ENCODE data around the gene TFDP2.
"Not testable (repeated sequence)": the region's sequence is repeated elsewhere in the genome, so short reads cannot be mapped to it uniquely, and the experiment has no call there.

TFDP2 gene

DNA sequence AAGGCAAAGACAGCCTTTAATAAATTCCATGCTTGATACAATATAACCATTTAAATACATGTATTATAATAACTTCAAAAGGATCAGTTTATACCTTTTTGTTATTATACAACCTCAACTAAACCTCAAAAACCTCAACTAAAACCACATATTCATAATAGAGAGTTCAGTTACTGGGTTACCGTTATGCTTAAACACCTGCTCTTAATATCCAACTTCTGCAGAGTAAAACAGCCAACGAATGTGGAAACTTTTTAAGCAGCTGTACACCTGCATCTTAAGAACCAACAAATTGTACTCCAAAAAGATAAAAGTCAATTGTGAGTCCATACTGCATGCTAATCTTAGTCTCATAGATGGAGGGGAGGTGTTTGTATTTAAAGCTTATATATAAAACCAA is 53.5 kb downstream of the TFDP2 start:
- in situ Hi-C loops (cut with MboI; ENCODE audit: low sequenced_read_pairs, unreplicated experiment): no loop called here
- DNase-seq (ENCODE audit: low spot score): no peak
- TF ChIP-seq, protein P1, sequence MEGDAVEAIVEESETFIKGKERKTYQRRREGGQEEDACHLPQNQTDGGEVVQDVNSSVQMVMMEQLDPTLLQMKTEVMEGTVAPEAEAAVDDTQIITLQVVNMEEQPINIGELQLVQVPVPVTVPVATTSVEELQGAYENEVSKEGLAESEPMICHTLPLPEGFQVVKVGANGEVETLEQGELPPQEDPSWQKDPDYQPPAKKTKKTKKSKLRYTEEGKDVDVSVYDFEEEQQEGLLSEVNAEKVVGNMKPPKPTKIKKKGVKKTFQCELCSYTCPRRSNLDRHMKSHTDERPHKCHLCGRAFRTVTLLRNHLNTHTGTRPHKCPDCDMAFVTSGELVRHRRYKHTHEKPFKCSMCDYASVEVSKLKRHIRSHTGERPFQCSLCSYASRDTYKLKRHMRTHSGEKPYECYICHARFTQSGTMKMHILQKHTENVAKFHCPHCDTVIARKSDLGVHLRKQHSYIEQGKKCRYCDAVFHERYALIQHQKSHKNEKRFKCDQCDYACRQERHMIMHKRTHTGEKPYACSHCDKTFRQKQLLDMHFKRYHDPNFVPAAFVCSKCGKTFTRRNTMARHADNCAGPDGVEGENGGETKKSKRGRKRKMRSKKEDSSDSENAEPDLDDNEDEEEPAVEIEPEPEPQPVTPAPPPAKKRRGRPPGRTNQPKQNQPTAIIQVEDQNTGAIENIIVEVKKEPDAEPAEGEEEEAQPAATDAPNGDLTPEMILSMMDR (IDR thresholded peaks at IDR 0.05; ENCODE audit: borderline replicate concordance, control extremely low read depth, extremely low read depth, insufficient read depth, missing control alignments): no peak

DNA sequence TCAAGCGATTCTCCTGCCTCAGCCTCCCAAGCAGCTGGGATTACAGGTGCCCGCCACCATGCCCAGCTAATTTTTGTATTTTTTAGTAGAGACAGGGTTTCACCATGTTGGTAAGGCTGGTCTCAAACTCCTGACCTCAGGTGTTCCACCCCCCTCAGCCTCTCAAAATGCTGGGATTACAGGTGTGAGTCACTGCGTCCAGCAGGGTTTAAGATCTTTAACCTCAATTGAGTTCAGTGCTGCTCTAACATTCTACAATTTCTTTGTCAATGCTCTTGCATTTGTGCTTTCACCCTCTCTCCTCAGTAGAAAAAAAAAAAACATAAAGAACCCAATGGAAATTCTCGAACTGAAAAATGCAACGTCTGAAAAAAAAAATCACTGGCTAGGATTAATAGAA is 60.4 kb downstream of the TFDP2 start:
- DNase-seq (ENCODE audit: low spot score); in situ Hi-C loops (cut with MboI; ENCODE audit: low sequenced_read_pairs, unreplicated experiment): not testable (repeated sequence)

DNA sequence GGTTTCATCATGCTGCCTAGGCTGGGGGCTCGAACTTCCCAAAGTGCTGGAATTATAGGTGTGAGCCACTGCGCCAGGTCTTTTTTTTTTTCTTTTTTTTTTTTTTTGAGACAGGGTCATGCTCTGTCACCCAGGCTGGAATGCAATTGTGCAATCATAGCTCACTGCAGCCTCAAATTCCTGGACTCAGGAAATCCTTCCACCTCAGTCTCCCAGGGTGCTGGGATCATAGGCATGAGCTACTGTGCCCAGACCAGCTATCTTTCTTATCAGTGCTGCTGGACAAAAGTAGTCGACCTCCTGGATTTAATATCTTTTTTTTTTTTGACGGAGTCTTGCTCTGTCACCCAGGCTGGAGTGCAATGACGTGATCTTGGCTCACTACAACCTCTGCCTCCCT is 60.8 kb downstream of the TFDP2 start:
- DNase-seq (ENCODE audit: low spot score): no peak
- TF ChIP-seq, protein P1 (IDR thresholded peaks at IDR 0.05; ENCODE audit: borderline replicate concordance, control extremely low read depth, extremely low read depth, insufficient read depth, missing control alignments): no peak
- in situ Hi-C loops (cut with MboI; ENCODE audit: low sequenced_read_pairs, unreplicated experiment): no loop called here

DNA sequence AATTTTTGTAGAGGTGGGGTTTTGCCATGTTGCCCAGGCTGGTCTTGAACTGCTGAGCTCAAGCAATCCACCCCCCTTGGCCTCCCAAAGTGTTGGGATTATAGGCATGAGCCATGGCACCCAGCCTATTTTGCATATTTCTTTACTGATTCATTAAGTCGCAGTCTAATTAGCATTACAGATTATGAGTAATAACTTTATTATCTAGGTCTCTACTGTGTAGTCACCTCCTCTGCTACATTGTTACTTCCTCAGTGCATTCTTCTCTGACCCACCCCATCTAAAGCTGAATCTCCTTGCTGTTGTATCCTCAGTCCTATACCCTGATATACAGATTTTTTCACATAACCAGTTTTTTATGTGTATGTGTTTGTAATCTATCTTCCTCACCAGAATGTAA is 61.7 kb downstream of the TFDP2 start:
- in situ Hi-C loops (cut with MboI; ENCODE audit: low sequenced_read_pairs, unreplicated experiment): no loop called here
- TF ChIP-seq, protein P1 (IDR thresholded peaks at IDR 0.05; ENCODE audit: borderline replicate concordance, control extremely low read depth, extremely low read depth, insufficient read depth, missing control alignments): no peak
- no peak for DNase-seq (ENCODE audit: low spot score)

DNA sequence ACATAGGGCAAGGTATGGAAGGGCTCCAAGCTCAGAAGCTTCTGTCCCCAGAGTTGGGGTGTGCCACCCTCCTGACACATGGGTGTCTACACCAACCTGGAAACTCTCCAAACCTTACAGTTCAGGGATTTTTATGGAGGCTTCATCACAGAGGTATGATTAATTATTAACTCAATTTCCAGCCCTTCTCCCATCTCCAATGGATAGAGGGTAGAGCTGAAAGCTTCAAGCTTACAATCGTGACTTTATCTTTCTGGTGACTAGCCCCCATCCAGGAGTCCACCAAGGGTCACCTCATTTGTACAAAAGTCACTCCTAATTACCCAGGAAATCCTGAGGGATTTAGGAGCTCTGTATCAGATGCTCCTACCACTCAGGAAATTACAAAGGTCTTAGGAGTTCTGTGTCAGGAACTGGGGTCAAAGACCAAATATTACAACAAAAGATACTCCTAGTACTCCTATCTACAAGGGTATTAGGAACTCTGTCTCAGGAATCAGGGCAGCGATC is 62.7 kb downstream of the TFDP2 start:
- in situ Hi-C loops (cut with MboI; ENCODE audit: low sequenced_read_pairs, unreplicated experiment): no loop called here
- TF ChIP-seq, protein P1 (IDR thresholded peaks at IDR 0.05; ENCODE audit: borderline replicate concordance, control extremely low read depth, extremely low read depth, insufficient read depth, missing control alignments): no peak

DNA sequence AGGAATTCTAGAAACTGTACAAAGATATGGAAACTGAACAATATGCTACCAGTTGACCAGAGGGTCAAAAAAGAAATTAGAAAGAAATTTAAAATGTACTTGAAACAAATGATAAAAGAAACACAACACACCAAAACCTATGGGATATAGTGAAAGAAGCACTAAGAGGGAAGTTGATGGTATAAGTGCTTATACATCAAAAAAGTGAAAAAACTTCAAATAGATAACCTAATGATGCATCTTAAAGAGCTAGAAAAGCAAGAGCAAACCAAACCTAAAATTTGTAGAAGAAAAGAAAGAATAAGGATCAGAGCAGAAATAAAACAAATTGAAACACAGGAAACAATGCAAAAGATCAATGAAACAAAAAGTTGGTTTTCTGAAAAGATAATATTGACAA is 68.2 kb downstream of the TFDP2 start:
- TF ChIP-seq, protein P1 (IDR thresholded peaks at IDR 0.05; ENCODE audit: borderline replicate concordance, control extremely low read depth, extremely low read depth, insufficient read depth, missing control alignments): no peak
- in situ Hi-C loops (cut with MboI; ENCODE audit: low sequenced_read_pairs, unreplicated experiment): no loop called here
- DNase-seq (ENCODE audit: low spot score): no peak

More for the DNA sequence above, 62.7 kb downstream of the TFDP2 start:
- no peak for DNase-seq (ENCODE audit: low spot score)

DNA sequence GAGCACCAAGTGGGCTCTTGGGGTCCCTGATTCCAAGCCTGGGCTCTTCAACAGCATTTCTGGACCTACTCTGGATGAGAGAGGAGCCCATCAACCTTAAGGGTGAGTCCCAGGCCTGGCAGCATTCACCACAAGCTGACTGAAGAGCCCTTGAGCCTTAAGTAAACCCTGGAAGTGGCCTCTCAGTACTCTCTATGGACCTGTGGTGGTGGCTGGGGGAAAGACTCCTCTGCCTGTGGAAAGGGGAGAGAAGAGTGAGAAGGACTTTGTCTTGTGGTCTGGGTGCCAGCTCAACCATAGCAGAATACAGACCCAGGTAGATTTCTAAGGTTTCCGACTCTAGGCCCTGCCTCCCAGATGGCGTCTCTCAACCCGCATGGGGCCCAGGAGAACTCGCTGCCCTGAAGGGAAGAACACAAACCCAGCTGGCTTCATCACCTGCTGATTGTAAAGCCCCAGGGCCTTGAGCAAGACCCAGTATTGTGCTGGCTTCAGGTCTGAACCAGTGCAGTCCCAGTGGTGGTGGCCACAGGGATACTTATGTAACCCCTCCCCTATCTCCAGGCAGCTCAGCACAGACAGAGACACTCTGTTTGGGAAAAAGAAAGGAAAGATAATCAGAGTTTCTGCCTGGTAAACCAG is 71.4 kb downstream of the TFDP2 start:
- TF ChIP-seq, protein P1 (IDR thresholded peaks at IDR 0.05; ENCODE audit: borderline replicate concordance, control extremely low read depth, extremely low read depth, insufficient read depth, missing control alignments): no peak
- DNase-seq (ENCODE audit: low spot score): no peak
- in situ Hi-C loops (cut with MboI; ENCODE audit: low sequenced_read_pairs, unreplicated experiment): no loop called here

Measured in GM13976 (cell line).